Muscle layer of duodenum (tissue), 2 donors: ENCODE measurements around the gene HBZ.
"Not testable (repeated sequence)": the region's sequence is repeated elsewhere in the genome, so short reads cannot be mapped to it uniquely, and the experiment has no call there.

Experiments
- H3K27ac ChIP-seq: one replicate; pipeline ENCODE4 v1.7.0; 2013; ENCODE audit warnings: mild to moderate bottlenecking, low read length
- H3K27me3 ChIP-seq: one replicate; pipeline ENCODE4 v1.7.0; 2013; ENCODE audit warnings: low read depth, mild to moderate bottlenecking, control low read depth, low read length
- H3K36me3 ChIP-seq, 2 donors: one replicate each; pipeline ENCODE4 v1.7.0; 2013; ENCODE audit warnings: low read length in 2 of 2, control low read depth in 1 of 2, mild to moderate bottlenecking in 1 of 2; ENCODE audit not compliant: insufficient read depth in 2 of 2, control insufficient read depth in 1 of 2
- H3K4me1 ChIP-seq, 2 donors: one replicate each; pipeline ENCODE4 v1.7.0; 2013; ENCODE audit warnings: low read length in 2 of 2, mild to moderate bottlenecking in 2 of 2, control low read depth in 1 of 2, moderate library complexity in 1 of 2; ENCODE audit not compliant: insufficient read depth in 2 of 2, control insufficient read depth in 1 of 2
- H3K4me3 ChIP-seq, 2 donors: one replicate each; pipeline ENCODE4 v1.7.0; 2013; ENCODE audit warnings: low read length in 2 of 2, low read depth in 1 of 2, mild to moderate bottlenecking in 1 of 2
- H3K9me3 ChIP-seq, 2 donors: one replicate each; pipeline ENCODE4 v1.7.0; 2013; ENCODE audit warnings: low read length in 2 of 2, control low read depth in 1 of 2, mild to moderate bottlenecking in 1 of 2; ENCODE audit not compliant: control insufficient read depth in 1 of 2
- donor health status: healthy.

HBZ gene

GRCh38 chr16:119295-119694 is 33.1 kb upstream of the HBZ start:
- Histone ChIP-seq H3K36me3 (peaks cover 10 to 15% of the 10 kb centered on the region in 2 donors), H3K27me3 (no peaks in the 10 kb centered on the region), H3K27ac (no peak overlapping the region), H3K4me1 (no peaks in the 10 kb centered on the region), H3K4me3 (no peak overlapping the region), H3K9me3 (no peaks in the 10 kb centered on the region)

GRCh38 chr16:119835-120491 is 32.5 kb upstream of the HBZ start:
- H3K36me3 ChIP-seq: peaks cover 10 to 18% of the 10 kb centered on the region in 2 donors
- no peaks in the 10 kb centered on the region for H3K9me3 ChIP-seq
- no peak overlapping the region for H3K4me3 ChIP-seq
- H3K4me1 ChIP-seq: no peaks in the 10 kb centered on the region
- no peak overlapping the region for H3K27ac ChIP-seq
- H3K27me3 ChIP-seq: no peaks in the 10 kb centered on the region

- no peak overlapping the region for H3K4me3 ChIP-seq
- H3K9me3 ChIP-seq: no peaks in the 10 kb centered on the region
- H3K4me1 ChIP-seq: no peaks in the 10 kb centered on the region
- no peak overlapping the region for H3K27ac ChIP-seq
- H3K27me3 ChIP-seq: no peaks in the 10 kb centered on the region
- H3K36me3 ChIP-seq: peaks cover 10 to 18% of the 10 kb centered on the region in 2 donors
Measured at GRCh38 chr16:120756-121155, 31.7 kb upstream of the HBZ start.

GRCh38 chr16:122361-122760 is 30.1 kb upstream of the HBZ start:
- H3K4me3 ChIP-seq: no peak overlapping the region
- no peaks in the 10 kb centered on the region for H3K4me1 ChIP-seq
- H3K27ac ChIP-seq: no peak overlapping the region
- H3K9me3 ChIP-seq: no peaks in the 10 kb centered on the region
- H3K36me3 ChIP-seq: peaks cover 0 to 8% of the 10 kb centered on the region in 2 donors
- no peaks in the 10 kb centered on the region for H3K27me3 ChIP-seq

GRCh38 chr16:123558-124350 is 28.7 kb upstream of the HBZ start:
- not testable (repeated sequence) for H3K36me3 ChIP-seq, H3K27me3 ChIP-seq, H3K4me3 ChIP-seq, H3K9me3 ChIP-seq, H3K27ac ChIP-seq, H3K4me1 ChIP-seq

- Histone ChIP-seq H3K9me3 (no peaks in the 10 kb centered on the region), H3K27me3 (no peaks in the 10 kb centered on the region), H3K4me3 (no peak overlapping the region), H3K27ac (no peak overlapping the region), H3K36me3 (peaks cover 3 to 5% of the 10 kb centered on the region in 2 donors), H3K4me1 (no peaks in the 10 kb centered on the region)
Measured at GRCh38 chr16:125011-125410, 27.4 kb upstream of the HBZ start.

- H3K4me1 ChIP-seq: no peaks in the 10 kb centered on the region
- H3K36me3 ChIP-seq: peaks cover 3 to 5% of the 10 kb centered on the region in 2 donors
- H3K4me3 ChIP-seq: no peak overlapping the region
- no peaks in the 10 kb centered on the region for H3K27me3 ChIP-seq
- H3K27ac ChIP-seq: no peak overlapping the region
- no peaks in the 10 kb centered on the region for H3K9me3 ChIP-seq
Measured at GRCh38 chr16:129075-129474, 23.4 kb upstream of the HBZ start.

- Histone ChIP-seq H3K9me3 (no peaks in the 10 kb centered on the region), H3K27ac (no peak overlapping the region), H3K27me3 (no peaks in the 10 kb centered on the region), H3K4me1 (no peaks in the 10 kb centered on the region), H3K36me3 (peaks cover 0 to 3% of the 10 kb centered on the region in 2 donors), H3K4me3 (no peak overlapping the region)
Measured at GRCh38 chr16:130533-131173, 21.8 kb upstream of the HBZ start.

GRCh38 chr16:132120-132519 is 20.3 kb upstream of the HBZ start:
- peaks cover 0 to under 1% of the 10 kb centered on the region in 2 donors for H3K4me1 ChIP-seq
- H3K27me3 ChIP-seq: no peaks in the 10 kb centered on the region
- no peak overlapping the region for H3K4me3 ChIP-seq
- H3K27ac ChIP-seq: no peak overlapping the region
- no peaks in the 10 kb centered on the region for H3K9me3 ChIP-seq
- peaks cover 0 to 3% of the 10 kb centered on the region in 2 donors for H3K36me3 ChIP-seq

GRCh38 chr16:133716-134115 is 18.7 kb upstream of the HBZ start:
- no peak overlapping the region for H3K27ac ChIP-seq
- H3K4me1 ChIP-seq: peaks cover 0 to 8% of the 10 kb centered on the region in 2 donors
- peaks cover 0 to 3% of the 10 kb centered on the region in 2 donors for H3K36me3 ChIP-seq
- no peaks in the 10 kb centered on the region for H3K27me3 ChIP-seq
- no peaks in the 10 kb centered on the region for H3K9me3 ChIP-seq
- H3K4me3 ChIP-seq: no peak overlapping the region

- H3K4me3 ChIP-seq: peak overlapping the region; percentile 46 to 79
- H3K36me3 ChIP-seq: no peaks in the 10 kb centered on the region
- H3K4me1 ChIP-seq: peaks cover 0 to 8% of the 10 kb centered on the region in 2 donors
- H3K27me3 ChIP-seq: no peaks in the 10 kb centered on the region
- H3K9me3 ChIP-seq: no peaks in the 10 kb centered on the region
- H3K27ac ChIP-seq: no peak overlapping the region
Measured at GRCh38 chr16:138049-138417, 14.4 kb upstream of the HBZ start.
